ENCODE data around the gene CLIP1.

The CLIP1 gene

GRCh38 chr12:122226366-122227125 lies 195.9 kb downstream of the CLIP1 start:
- DNase-seq (ENCODE audit: low read depth): peak; percentile 5
- TF ChIP-seq, protein P1, sequence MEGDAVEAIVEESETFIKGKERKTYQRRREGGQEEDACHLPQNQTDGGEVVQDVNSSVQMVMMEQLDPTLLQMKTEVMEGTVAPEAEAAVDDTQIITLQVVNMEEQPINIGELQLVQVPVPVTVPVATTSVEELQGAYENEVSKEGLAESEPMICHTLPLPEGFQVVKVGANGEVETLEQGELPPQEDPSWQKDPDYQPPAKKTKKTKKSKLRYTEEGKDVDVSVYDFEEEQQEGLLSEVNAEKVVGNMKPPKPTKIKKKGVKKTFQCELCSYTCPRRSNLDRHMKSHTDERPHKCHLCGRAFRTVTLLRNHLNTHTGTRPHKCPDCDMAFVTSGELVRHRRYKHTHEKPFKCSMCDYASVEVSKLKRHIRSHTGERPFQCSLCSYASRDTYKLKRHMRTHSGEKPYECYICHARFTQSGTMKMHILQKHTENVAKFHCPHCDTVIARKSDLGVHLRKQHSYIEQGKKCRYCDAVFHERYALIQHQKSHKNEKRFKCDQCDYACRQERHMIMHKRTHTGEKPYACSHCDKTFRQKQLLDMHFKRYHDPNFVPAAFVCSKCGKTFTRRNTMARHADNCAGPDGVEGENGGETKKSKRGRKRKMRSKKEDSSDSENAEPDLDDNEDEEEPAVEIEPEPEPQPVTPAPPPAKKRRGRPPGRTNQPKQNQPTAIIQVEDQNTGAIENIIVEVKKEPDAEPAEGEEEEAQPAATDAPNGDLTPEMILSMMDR (IDR thresholded peaks at IDR 0.05; ENCODE audit: insufficient read depth, low read depth, low read length, missing control alignments): no peak
- peak overlapping the region; percentile 56 for H3K4me3 ChIP-seq (ENCODE audit: low read depth, low read length)

DNA sequence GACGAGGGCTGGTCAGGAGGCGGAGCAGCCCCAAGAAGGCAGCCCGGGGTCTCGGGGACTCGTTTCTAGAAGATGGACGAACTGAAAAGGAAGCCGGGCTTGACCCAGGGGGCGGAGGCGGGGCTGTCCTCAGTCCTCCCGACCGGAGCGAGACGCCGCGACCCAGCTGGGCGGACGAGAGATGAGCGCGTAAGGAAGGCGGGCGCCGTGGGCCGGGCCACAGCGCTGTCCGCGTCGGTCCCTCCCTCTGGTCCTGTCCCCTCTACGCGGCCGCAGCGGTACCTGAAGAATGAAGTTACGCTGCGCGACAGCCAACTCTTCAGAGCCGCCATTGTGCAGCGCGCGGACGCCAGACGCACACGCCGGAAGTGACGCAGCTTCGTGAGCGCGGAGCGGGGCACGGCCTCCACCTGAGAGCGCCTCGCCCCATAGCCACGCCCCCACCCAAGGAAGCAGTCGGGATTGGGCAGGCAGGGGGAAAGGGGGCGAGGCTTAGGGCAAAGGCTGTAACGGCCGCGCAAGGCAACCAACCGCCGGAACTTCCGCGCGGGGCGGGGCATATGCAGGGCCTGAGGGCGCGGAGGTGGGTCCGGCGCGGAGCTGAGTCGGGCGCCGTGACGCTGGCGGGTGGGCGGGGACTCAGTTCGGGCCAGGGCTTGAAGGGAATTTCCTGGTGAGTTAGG lies 196.6 kb downstream of the CLIP1 start, which contains the start of gene DIABLO:
Gene DIABLO (minus strand): TSS at position 370 of the 683 bp plus-strand sequence. CDS start 38 bp downstream, at position 332.
- peak; percentile 100 for DNase-seq (ENCODE audit: low read depth)
- TF ChIP-seq, protein P1 (IDR thresholded peaks at IDR 0.05; ENCODE audit: insufficient read depth, low read depth, low read length, missing control alignments): no peak
- peak within 1 kb of the TSS; percentile 96 for H3K4me3 ChIP-seq (ENCODE audit: low read depth, low read length)
